PC-9 (cell line): ENCODE data around the gene PDP2.

Experiments
- CTCF ChIP-seq: fragments of 200-600 bp; sonication (generic); conservative IDR thresholded peaks from 2 replicates; pipeline ENCODE4 v1.6.1; 2017; ENCODE audit warnings: mixed run types, antibody characterized with exemption, mild to moderate bottlenecking, moderate library complexity
- EZH2 ChIP-seq: fragments of 200-600 bp; sonication (generic); IDR thresholded peaks from 2 replicates; pipeline ENCODE4 v1.8.0; 2017; ENCODE audit warnings: antibody characterized with exemption, low read depth

GRCh38 chr16:66908762-66909559 is 28.6 kb downstream of the PDP2 start:
- TF ChIP-seq CTCF (no peak), EZH2 (no peak)
